K562 (cell line): ENCODE measurements around the gene KCNQ4. TPM values are rescaled to one million over a fixed set of nuclear protein-coding genes. Genes with fewer than 3 reads are reported as not detected.

Source experiments
- ATAC-seq: fragments of 200-7000 bp; cut with Tn5 transposase; 3 replicates; pipeline ENCODE4 v1.9.1; 2020; ENCODE audit warnings: moderate library complexity
- BruUV-seq: library from RNA; stranded (reverse); fragments of 400-500 nt; replicated peaks from 2 replicates; lab custom pipeline; 2021; lab: Mats Ljungman, UMichigan
- CTCF ChIA-PET: fragments of 300-600 bp; formaldehyde crosslinking; extraction: SDS; loops from one replicate; lab custom pipeline; 2021; ENCODE audit warnings: low intra/inter-chr PET ratio; lab: Yijun Ruan, JAX
- POLR2A ChIA-PET: fragments of 300-600, 350-650 bp; sonication (Branson Sonifier 250); formaldehyde crosslinking; extraction: SDS; loops from one replicate; lab custom pipeline; 2021; ENCODE audit warnings: antibody characterized with exemption, inconsistent platforms; lab: Yijun Ruan, JAX
- DNase-seq, 4 experiments: peaks; one replicate each; pipeline versions ENCODE4 v3.0.0 to v3.0.0-alpha.2; 2011 to 2018; ENCODE audit warnings: low spot score in 3 of 4, mixed read lengths in 3 of 4; ENCODE audit errors: extremely low read depth in 1 of 4
- FAIRE-seq: peaks from 2 replicates; lab custom pipeline; 2011; peaks lifted over from hg19 to GRCh38; lab: Jason Lieb, UNC
- H2AFZ ChIP-seq: 2 replicates; pipeline ENCODE4 v1.6.0; 2011; ENCODE audit warnings: low read depth, low read length, control low read depth, inconsistent platforms
- H3K27ac ChIP-seq: fragments of 200-600 bp; 3 replicates; pipeline ENCODE4 v1.8.0; 2011; ENCODE audit warnings: low read depth, mild to moderate bottlenecking, control low read depth, inconsistent platforms, low read length, moderate library complexity, mixed read lengths; ENCODE audit errors: extremely low read depth
- H3K27me3 ChIP-seq, 2 experiments: fragments of 300-600 bp in 1 of 2; 2 replicates in 1 of 2; 3 replicates in 1 of 2; pipeline versions ENCODE4 v1.6.0 to v1.8.0; 2011; ENCODE audit warnings: inconsistent platforms in 2 of 2, low read length in 2 of 2, mild to moderate bottlenecking in 1 of 2, mixed read lengths in 1 of 2, moderate library complexity in 1 of 2; ENCODE audit not compliant: control insufficient read depth in 2 of 2, insufficient read depth in 2 of 2
- H3K36me3 ChIP-seq: fragments of 300-600 bp; 3 replicates; pipeline ENCODE4 v1.8.0; 2011; ENCODE audit warnings: mild to moderate bottlenecking, low read length, inconsistent platforms; ENCODE audit not compliant: control insufficient read depth, insufficient read depth
- H3K4me1 ChIP-seq, 2 experiments: fragments of 200-600 bp in 1 of 2; replicated peaks in 1 of 2; 2 replicates in 1 of 2; 3 replicates in 1 of 2; pipeline versions ENCODE4 v1.5.1 to v1.8.0; 2011; ENCODE audit warnings: inconsistent platforms in 2 of 2, low read length in 2 of 2, mild to moderate bottlenecking in 1 of 2, mixed read lengths in 1 of 2, moderate library complexity in 1 of 2; ENCODE audit not compliant: control insufficient read depth in 2 of 2, insufficient read depth in 2 of 2
- H3K4me2 ChIP-seq: 2 replicates; pipeline ENCODE4 v1.6.1; 2011; ENCODE audit warnings: low read length, control low read depth, inconsistent platforms, mixed read lengths; ENCODE audit not compliant: insufficient read depth
- H3K4me3 ChIP-seq: fragments of 200-600 bp; sonication (generic), shearing (Covaris generic); 2 replicates; pipeline ENCODE4 v1.5.1; 2016; ENCODE audit warnings: control low read depth, inconsistent platforms
- H3K79me2 ChIP-seq: fragments of 200-600 bp; 3 replicates; pipeline ENCODE4 v1.8.0; 2011; ENCODE audit warnings: low read length, inconsistent platforms; ENCODE audit not compliant: control insufficient read depth, insufficient read depth
- H3K9ac ChIP-seq, 2 experiments: 2 replicates each; pipeline versions ENCODE4 v1.6.0 to v1.6.1; 2011; ENCODE audit warnings: low read depth in 2 of 2, low read length in 2 of 2, control low read depth in 1 of 2, inconsistent platforms in 1 of 2, mild to moderate bottlenecking in 1 of 2, mixed read lengths in 1 of 2; ENCODE audit not compliant: insufficient read depth in 1 of 2
- H3K9me1 ChIP-seq: one replicate; pipeline ENCODE4 v1.6.0; 2011; ENCODE audit warnings: inconsistent platforms, mild to moderate bottlenecking, low read length, moderate library complexity; ENCODE audit not compliant: control insufficient read depth, insufficient read depth
- H3K9me3 ChIP-seq: replicated peaks from 2 replicates; pipeline ENCODE4 v1.5.1; 2011; ENCODE audit warnings: low read depth, low read length, inconsistent platforms; ENCODE audit not compliant: control insufficient read depth, insufficient read depth
- H4K20me1 ChIP-seq: replicated peaks from 2 replicates; pipeline ENCODE4 v1.6.1; 2011; ENCODE audit warnings: low read length, inconsistent platforms, mixed read lengths; ENCODE audit not compliant: control insufficient read depth, insufficient read depth
- ATF2 ChIP-seq: sonication (generic); formaldehyde crosslinking; IDR thresholded peaks from 2 replicates; pipeline ENCODE4 v1.8.1; 2022; ENCODE audit warnings: missing genetic modification reagents
- BRD4 ChIP-seq: fragments of 200-600 bp; sonication (generic); IDR thresholded peaks from 2 replicates; pipeline ENCODE4 v1.6.1; 2017; ENCODE audit warnings: inconsistent platforms
- CBFA2T2 ChIP-seq: fragments of 450-650 bp; conservative IDR thresholded peaks from 2 replicates; pipeline ENCODE4 v1.6.1; 2017; ENCODE audit warnings: mild to moderate bottlenecking
- CBX1 ChIP-seq: sonication (generic); IDR thresholded peaks from 2 replicates; pipeline ENCODE4 v1.6.1; 2016; ENCODE audit warnings: antibody characterized with exemption, low read depth, mild to moderate bottlenecking
- E2F1 ChIP-seq: sonication (generic); formaldehyde crosslinking; IDR thresholded peaks from 2 replicates; pipeline ENCODE4 v1.8.1; 2023; ENCODE audit warnings: mild to moderate bottlenecking, missing genetic modification reagents, moderate library complexity
- IRF2 ChIP-seq: sonication (generic); formaldehyde crosslinking; IDR thresholded peaks from 2 replicates; pipeline ENCODE4 v1.8.1; 2022; ENCODE audit warnings: mild to moderate bottlenecking, missing genetic modification reagents
- MEF2A ChIP-seq: IDR thresholded peaks from 2 replicates; pipeline ENCODE4 v1.6.1; 2011; ENCODE audit warnings: low read depth, mild to moderate bottlenecking, low read length, moderate library complexity; ENCODE audit not compliant: control insufficient read depth
- RBM14 ChIP-seq: fragments of 200-400 bp; formaldehyde crosslinking; IDR thresholded peaks from 2 replicates; pipeline ENCODE4 v1.6.1; 2018; ENCODE audit warnings: low read depth, mild to moderate bottlenecking, low read length, moderate library complexity, borderline replicate concordance; ENCODE audit not compliant: insufficient read depth
- SIX5 ChIP-seq, 2 experiments: IDR thresholded peaks; 2 replicates each; pipeline ENCODE4 v1.6.1; 2011; ENCODE audit warnings: low read length in 2 of 2, borderline replicate concordance in 1 of 2, low read depth in 1 of 2, mild to moderate bottlenecking in 1 of 2, moderate library complexity in 1 of 2; ENCODE audit not compliant: insufficient read depth in 1 of 2
- SREBF1 ChIP-seq: fragments of 150-350 bp; IDR thresholded peaks from 2 replicates; pipeline ENCODE4 v1.6.1; 2014; ENCODE audit warnings: antibody characterized with exemption, low read depth, low read length, borderline replicate concordance
- THAP7 ChIP-seq: fragments of 250-450 bp; sonication (Bioruptor Pico); IDR thresholded peaks from 2 replicates; pipeline ENCODE4 v1.5.0; 2021
- WGBS: fragments of 100-300 bp; shearing (Covaris generic); methylation state at CpG from one replicate; pipeline ENCODE4 v1.1.6; 2016; ENCODE audit warnings: low coverage, mixed read lengths; ENCODE audit not compliant: insufficient coverage; ENCODE audit errors: missing lambda C conversion rate; 5-methylcytosine and 5-hydroxymethylcytosine counted together
- in situ Hi-C: fragments of 300-500 bp; cut with MboI; formaldehyde crosslinking; loops from 4 replicates; pipeline ENCODE4 v1.15.0; 2018; ENCODE audit warnings: inconsistent platforms, mixed read lengths
- intact Hi-C: fragments of 100-400 bp; cut with micrococcal nuclease; formaldehyde crosslinking; loops from 2 replicates; pipeline ENCODE4 v1.14.2; 2022
- polyA plus RNA-seq, 8 experiments: library from polyadenylated mRNA; depleted of rRNA in 4 of 8; stranded (reverse) in 5 of 8; unstranded in 3 of 8; fragments of >200 nt; fragmentation: Nextera tagmentation in 2 of 8; fragmentation: Illumina TruSeq in 1 of 8; extraction: Ambion mirVana in 2 of 8; extraction: Trizol in 1 of 8; gene quantifications; 2 replicates each; pipeline versions ENCODE4 v1.2.1 to v1.2.3, GENCODE V29; 2011 to 2014; ENCODE audit warnings: inconsistent platforms in 1 of 8, missing spikeins in 1 of 8
- total RNA-seq, 7 experiments: library from RNA; depleted of rRNA in 6 of 7; stranded (reverse); fragments of >200 nt in 6 of 7; fragmentation: Illumina TruSeq in 2 of 7; extraction: Trizol in 2 of 7; gene quantifications; 2 replicates each; pipeline versions ENCODE4 v1.2.1 to v1.2.3, GENCODE V29; 2011 to 2021; ENCODE audit warnings: low replicate concordance in 1 of 7
- TF ChIP-seq, protein P1 (sequence below): conservative IDR thresholded peaks from 2 replicates; pipeline ENCODE4 v1.6.1; 2011; ENCODE audit warnings: low read depth, mild to moderate bottlenecking, low read length; ENCODE audit not compliant: control insufficient read depth
- TF ChIP-seq, protein P2 (sequence below): fragments of 250-450 bp; sonication (Bioruptor Pico); IDR thresholded peaks from 2 replicates; pipeline ENCODE4 v1.9.0; 2021; ENCODE audit warnings: mild to moderate bottlenecking, inconsistent platforms

The KCNQ4 gene
- total and polyA plus RNA-seq, 9 of the 15 experiments (the other 6 are each of a cell fraction or from before 2014, with no cell fraction given) = 0.07 to 4.1 (median 0.79) TPM

DNA sequence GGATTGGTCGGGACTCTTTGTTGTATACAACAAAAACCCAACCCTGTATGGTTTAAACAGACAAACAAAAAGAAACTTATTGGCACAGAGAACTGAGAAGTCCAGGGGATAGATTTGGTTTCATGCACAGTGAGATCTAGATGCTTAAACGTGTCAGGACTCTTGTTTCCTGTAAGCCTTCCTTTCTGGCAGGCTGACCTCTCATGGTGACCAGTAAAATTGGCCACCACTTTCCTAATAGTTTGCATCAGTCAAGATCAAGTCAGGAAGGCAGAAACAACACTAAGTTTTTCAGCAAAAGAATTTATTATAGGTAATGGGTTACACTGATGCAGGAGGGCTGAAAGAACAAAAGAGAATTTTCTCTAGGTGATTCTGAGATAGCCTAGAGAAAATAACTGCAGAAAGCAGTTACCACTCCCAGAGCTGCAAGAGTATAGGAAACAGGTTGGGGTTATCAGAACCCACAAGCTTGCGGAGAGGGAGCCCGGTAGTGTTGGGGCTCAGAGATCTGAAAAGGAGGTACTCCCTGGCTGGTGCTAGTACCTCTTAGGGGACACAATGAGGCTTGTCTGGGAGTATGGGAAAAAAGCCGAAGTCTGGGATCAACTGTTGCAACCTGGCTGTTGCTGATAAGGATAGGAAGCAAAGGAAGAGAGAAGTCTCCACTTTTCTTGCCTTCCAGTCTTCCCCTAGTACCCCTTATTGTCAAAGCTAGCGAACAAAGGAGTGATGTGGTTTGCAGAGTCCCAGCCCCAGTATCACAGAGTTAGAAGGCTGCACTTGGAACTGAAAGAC is 57.1 kb downstream of the KCNQ4 start:
- H3K9ac ChIP-seq = peak overlapping the region; percentile 0 to 10; a peak in 3 of 4 replicates
- BruUV-seq = no TSS peak
- in situ Hi-C loops (loop anchor here (5.0 kb wide), 2 partner anchors 58 to 213 kb away; partner anchors contain the start of gene KCNQ4), intact Hi-C loops (loop anchor here (1.0 kb wide), 1 partner anchor 19 kb away; no protein-coding TSS in a partner anchor)
- H2AFZ ChIP-seq = peak overlapping the region; percentile 41
- H3K27ac ChIP-seq = peak overlapping the region; percentile 60
- H3K4me2 ChIP-seq = peak overlapping the region; percentile 60
- H4K20me1 ChIP-seq = no peaks in the 10 kb centered on the region
- FAIRE-seq (peak; percentile 94), ATAC-seq (peak; percentile 76), DNase-seq (peak; percentile 77 to 90 (median 88))
- peaks cover 45 to 54% of the 10 kb centered on the region in 2 experiments for H3K4me1 ChIP-seq
- H3K4me3 ChIP-seq = no peak overlapping the region; the same call in 1 of the 2 replicates
- no peaks in the 10 kb centered on the region for H3K79me2 ChIP-seq
- WGBS = 4% methylated on average over 6 of the region's 6 CpGs
- ChIA-PET POLR2A (interaction anchor here (0.5 to 1.7 kb wide), 10 partner anchors 8 to 597 kb away, joined by 3 to 5 read pairs (median 3); no protein-coding TSS in a partner anchor), CTCF (interaction anchor here (1.2 kb wide), 1 partner anchor 66 kb away, joined by 4 read pairs; no protein-coding TSS in a partner anchor)
- no peaks in the 10 kb centered on the region for H3K9me1 ChIP-seq
- no peaks in the 10 kb centered on the region; the same call in 2 of the 3 replicates for H3K36me3 ChIP-seq
- H3K27me3 ChIP-seq = no peaks in the 10 kb centered on the region
- no peaks in the 10 kb centered on the region; the same call in 1 of the 2 replicates for H3K9me3 ChIP-seq
- no peak for TF ChIP-seq RBM14
- TF ChIP-seq, protein P1, sequence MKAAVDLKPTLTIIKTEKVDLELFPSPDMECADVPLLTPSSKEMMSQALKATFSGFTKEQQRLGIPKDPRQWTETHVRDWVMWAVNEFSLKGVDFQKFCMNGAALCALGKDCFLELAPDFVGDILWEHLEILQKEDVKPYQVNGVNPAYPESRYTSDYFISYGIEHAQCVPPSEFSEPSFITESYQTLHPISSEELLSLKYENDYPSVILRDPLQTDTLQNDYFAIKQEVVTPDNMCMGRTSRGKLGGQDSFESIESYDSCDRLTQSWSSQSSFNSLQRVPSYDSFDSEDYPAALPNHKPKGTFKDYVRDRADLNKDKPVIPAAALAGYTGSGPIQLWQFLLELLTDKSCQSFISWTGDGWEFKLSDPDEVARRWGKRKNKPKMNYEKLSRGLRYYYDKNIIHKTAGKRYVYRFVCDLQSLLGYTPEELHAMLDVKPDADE = no peak
- no peak for TF ChIP-seq SREBF1
- TF ChIP-seq THAP7 (CRISPR knock-in tag) = no peak
- TF ChIP-seq SIX5 (IDR thresholded peaks at IDR 0.05; ENCODE audit: borderline replicate concordance in 1 of 2, insufficient read depth in 1 of 2, low read depth in 1 of 2, low read length in 2 of 2) = no peak
- TF ChIP-seq E2F1 (CRISPR knock-in tag) = no peak
- no peak for TF ChIP-seq BRD4
- TF ChIP-seq CBX1 = no peak
- no peak for TF ChIP-seq ATF2 (CRISPR knock-in tag)
- TF ChIP-seq CBFA2T2 = peak; percentile 86
- TF ChIP-seq IRF2 (CRISPR knock-in tag) = no peak
- TF ChIP-seq, protein P2, sequence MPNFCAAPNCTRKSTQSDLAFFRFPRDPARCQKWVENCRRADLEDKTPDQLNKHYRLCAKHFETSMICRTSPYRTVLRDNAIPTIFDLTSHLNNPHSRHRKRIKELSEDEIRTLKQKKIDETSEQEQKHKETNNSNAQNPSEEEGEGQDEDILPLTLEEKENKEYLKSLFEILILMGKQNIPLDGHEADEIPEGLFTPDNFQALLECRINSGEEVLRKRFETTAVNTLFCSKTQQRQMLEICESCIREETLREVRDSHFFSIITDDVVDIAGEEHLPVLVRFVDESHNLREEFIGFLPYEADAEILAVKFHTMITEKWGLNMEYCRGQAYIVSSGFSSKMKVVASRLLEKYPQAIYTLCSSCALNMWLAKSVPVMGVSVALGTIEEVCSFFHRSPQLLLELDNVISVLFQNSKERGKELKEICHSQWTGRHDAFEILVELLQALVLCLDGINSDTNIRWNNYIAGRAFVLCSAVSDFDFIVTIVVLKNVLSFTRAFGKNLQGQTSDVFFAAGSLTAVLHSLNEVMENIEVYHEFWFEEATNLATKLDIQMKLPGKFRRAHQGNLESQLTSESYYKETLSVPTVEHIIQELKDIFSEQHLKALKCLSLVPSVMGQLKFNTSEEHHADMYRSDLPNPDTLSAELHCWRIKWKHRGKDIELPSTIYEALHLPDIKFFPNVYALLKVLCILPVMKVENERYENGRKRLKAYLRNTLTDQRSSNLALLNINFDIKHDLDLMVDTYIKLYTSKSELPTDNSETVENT = no peak
- no peak for TF ChIP-seq MEF2A
